Panc1 (cell line): ENCODE data around the gene DDX10. TPM values are rescaled to one million over a fixed set of nuclear protein-coding genes. Genes with fewer than 3 reads are reported as not detected.

Experiments used
- ATAC-seq: fragments of 200-7000 bp; cut with Tn5 transposase; 2 replicates; pipeline ENCODE4 v1.9.1; 2020; ENCODE audit warnings: mild to moderate bottlenecking, moderate library complexity
- BruUV-seq: library from RNA; stranded (reverse); fragments of 400-500 nt; replicated peaks from 2 replicates; lab custom pipeline; 2021; lab: Mats Ljungman, UMichigan
- CTCF ChIA-PET: fragments of 300-600 bp; sonication (Branson Sonifier 250); formaldehyde crosslinking; loops from one replicate; lab custom pipeline; 2022; ENCODE audit warnings: antibody characterized with exemption; lab: Charles Lee
- POLR2A ChIA-PET: fragments of 300-600 bp; sonication (Branson Sonifier 250); formaldehyde crosslinking; loops from one replicate; lab custom pipeline; 2022; ENCODE audit warnings: antibody characterized with exemption; lab: Charles Lee
- DNase-seq: peaks from one replicate; pipeline ENCODE4 v3.0.0-alpha.2; 2010; ENCODE audit warnings: low read depth, low spot score
- H3K27ac ChIP-seq: 2 replicates; pipeline ENCODE4 v1.5.1; 2011; ENCODE audit warnings: mild to moderate bottlenecking, low read length, inconsistent platforms
- H3K27me3 ChIP-seq: fragments of 200-500 bp; sonication (Bioruptor generic); 2 replicates; pipeline ENCODE4 v1.6.0; 2014; ENCODE audit warnings: low read length, inconsistent platforms; ENCODE audit not compliant: control insufficient read depth, insufficient read depth
- H3K36me3 ChIP-seq: fragments of 200-500 bp; sonication (Bioruptor generic); 2 replicates; pipeline ENCODE4 v1.5.1; 2014; ENCODE audit warnings: inconsistent platforms, mild to moderate bottlenecking, low read length, moderate library complexity; ENCODE audit not compliant: control insufficient read depth, insufficient read depth
- H3K4me1 ChIP-seq: 2 replicates; pipeline ENCODE4 v1.5.1; 2011; ENCODE audit warnings: inconsistent platforms, mild to moderate bottlenecking, low read length, moderate library complexity; ENCODE audit not compliant: control insufficient read depth, insufficient read depth
- H3K4me3 ChIP-seq, 2 experiments: 2 replicates each; pipeline ENCODE4 v1.5.1; 2011 to 2012; ENCODE audit warnings: low read depth in 2 of 2, low read length in 2 of 2, mild to moderate bottlenecking in 2 of 2, inconsistent platforms in 1 of 2, moderate library complexity in 1 of 2
- H3K9me3 ChIP-seq: fragments of 200-500 bp; sonication (Bioruptor generic); 2 replicates; pipeline ENCODE4 v1.5.1; 2014; ENCODE audit warnings: low read depth, mild to moderate bottlenecking, inconsistent platforms, low read length, moderate library complexity; ENCODE audit not compliant: control insufficient read depth, insufficient read depth
- POLR2AphosphoS5 ChIP-seq: IDR thresholded peaks from 2 replicates; pipeline ENCODE4 v1.6.1; 2012; ENCODE audit warnings: mild to moderate bottlenecking, low read depth, low read length, moderate library complexity
- SIN3A ChIP-seq: IDR thresholded peaks from 2 replicates; pipeline ENCODE4 v1.6.1; 2012; ENCODE audit warnings: low read depth, mild to moderate bottlenecking, low read length, moderate library complexity, borderline replicate concordance; ENCODE audit not compliant: insufficient read depth
- TCF7L2 ChIP-seq: IDR thresholded peaks from 2 replicates; pipeline ENCODE4 v1.6.1; 2011; ENCODE audit warnings: mild to moderate bottlenecking, low read depth, low read length, inconsistent platforms
- in situ Hi-C: cut with HindIII; loops from 2 replicates; pipeline ENCODE4 v1.10.0; 2016; ENCODE audit warnings: low sequenced_read_pairs, low pct_unique_long_range_greater_than_20kb
- intact Hi-C: fragments of 100-400 bp; cut with micrococcal nuclease; formaldehyde crosslinking; loops from one replicate; pipeline ENCODE4 v1.10.0; 2022; ENCODE audit not compliant: unreplicated experiment
- total RNA-seq: library from RNA; stranded (reverse); gene quantifications from one replicate; pipeline ENCODE4 v1.2.1, GENCODE V29; 2021; ENCODE audit not compliant: unreplicated experiment
- TF ChIP-seq, protein P1 (sequence below): fragments of 450-650 bp; IDR thresholded peaks from 2 replicates; pipeline ENCODE4 v1.5.1; 2017; ENCODE audit warnings: mild to moderate bottlenecking
- TF ChIP-seq, protein P2 (sequence below), 2 experiments: IDR thresholded peaks; 2 replicates each; pipeline ENCODE4 v1.6.1; 2011 to 2012; ENCODE audit warnings: low read depth in 2 of 2, control low read depth in 1 of 2, low read length in 1 of 2, mild to moderate bottlenecking in 1 of 2, moderate library complexity in 1 of 2; ENCODE audit not compliant: insufficient read depth in 1 of 2

DDX10 gene
- total RNA-seq, 1 experiment from 2014 or later: 48.8 TPM

DNA sequence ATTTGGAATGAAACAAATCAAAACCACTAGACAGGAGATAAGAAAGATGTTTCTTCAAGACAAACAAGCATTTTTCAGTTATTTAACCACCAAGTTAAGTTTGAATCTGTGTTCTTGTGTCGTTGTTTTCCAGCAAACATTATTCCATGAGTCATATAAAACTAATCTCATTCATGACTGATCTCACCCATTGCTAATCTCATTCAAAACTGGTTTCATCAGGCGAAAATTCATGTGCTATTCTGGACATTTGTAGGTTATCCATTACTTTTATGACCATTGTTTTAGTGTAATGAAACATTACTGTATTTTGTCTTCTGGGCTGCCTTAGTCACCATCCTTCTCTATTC is 221.8 kb downstream of the DDX10 start:
- Histone ChIP-seq H3K27ac (no peak overlapping the region), H3K27me3 (no peaks in the 10 kb centered on the region), H3K4me1 (peaks cover 6% of the 10 kb centered on the region; the same call in 1 of the 2 replicates), H3K9me3 (no peaks in the 10 kb centered on the region), H3K36me3 (no peaks in the 10 kb centered on the region), H3K4me3 (no peak overlapping the region)
- in situ Hi-C loops: no loop called here
- TF ChIP-seq SIN3A (no peak), TCF7L2 (no peak), POLR2AphosphoS5 (no peak)
- TF ChIP-seq, protein P1, sequence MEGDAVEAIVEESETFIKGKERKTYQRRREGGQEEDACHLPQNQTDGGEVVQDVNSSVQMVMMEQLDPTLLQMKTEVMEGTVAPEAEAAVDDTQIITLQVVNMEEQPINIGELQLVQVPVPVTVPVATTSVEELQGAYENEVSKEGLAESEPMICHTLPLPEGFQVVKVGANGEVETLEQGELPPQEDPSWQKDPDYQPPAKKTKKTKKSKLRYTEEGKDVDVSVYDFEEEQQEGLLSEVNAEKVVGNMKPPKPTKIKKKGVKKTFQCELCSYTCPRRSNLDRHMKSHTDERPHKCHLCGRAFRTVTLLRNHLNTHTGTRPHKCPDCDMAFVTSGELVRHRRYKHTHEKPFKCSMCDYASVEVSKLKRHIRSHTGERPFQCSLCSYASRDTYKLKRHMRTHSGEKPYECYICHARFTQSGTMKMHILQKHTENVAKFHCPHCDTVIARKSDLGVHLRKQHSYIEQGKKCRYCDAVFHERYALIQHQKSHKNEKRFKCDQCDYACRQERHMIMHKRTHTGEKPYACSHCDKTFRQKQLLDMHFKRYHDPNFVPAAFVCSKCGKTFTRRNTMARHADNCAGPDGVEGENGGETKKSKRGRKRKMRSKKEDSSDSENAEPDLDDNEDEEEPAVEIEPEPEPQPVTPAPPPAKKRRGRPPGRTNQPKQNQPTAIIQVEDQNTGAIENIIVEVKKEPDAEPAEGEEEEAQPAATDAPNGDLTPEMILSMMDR: no peak
- TF ChIP-seq, protein P2, sequence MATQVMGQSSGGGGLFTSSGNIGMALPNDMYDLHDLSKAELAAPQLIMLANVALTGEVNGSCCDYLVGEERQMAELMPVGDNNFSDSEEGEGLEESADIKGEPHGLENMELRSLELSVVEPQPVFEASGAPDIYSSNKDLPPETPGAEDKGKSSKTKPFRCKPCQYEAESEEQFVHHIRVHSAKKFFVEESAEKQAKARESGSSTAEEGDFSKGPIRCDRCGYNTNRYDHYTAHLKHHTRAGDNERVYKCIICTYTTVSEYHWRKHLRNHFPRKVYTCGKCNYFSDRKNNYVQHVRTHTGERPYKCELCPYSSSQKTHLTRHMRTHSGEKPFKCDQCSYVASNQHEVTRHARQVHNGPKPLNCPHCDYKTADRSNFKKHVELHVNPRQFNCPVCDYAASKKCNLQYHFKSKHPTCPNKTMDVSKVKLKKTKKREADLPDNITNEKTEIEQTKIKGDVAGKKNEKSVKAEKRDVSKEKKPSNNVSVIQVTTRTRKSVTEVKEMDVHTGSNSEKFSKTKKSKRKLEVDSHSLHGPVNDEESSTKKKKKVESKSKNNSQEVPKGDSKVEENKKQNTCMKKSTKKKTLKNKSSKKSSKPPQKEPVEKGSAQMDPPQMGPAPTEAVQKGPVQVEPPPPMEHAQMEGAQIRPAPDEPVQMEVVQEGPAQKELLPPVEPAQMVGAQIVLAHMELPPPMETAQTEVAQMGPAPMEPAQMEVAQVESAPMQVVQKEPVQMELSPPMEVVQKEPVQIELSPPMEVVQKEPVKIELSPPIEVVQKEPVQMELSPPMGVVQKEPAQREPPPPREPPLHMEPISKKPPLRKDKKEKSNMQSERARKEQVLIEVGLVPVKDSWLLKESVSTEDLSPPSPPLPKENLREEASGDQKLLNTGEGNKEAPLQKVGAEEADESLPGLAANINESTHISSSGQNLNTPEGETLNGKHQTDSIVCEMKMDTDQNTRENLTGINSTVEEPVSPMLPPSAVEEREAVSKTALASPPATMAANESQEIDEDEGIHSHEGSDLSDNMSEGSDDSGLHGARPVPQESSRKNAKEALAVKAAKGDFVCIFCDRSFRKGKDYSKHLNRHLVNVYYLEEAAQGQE (IDR thresholded peaks at IDR 0.05; ENCODE audit: insufficient read depth in 1 of 2, low read depth in 2 of 2, low read length in 1 of 2): no peak
- intact Hi-C loops: no loop called here
- ChIA-PET POLR2A (interaction anchor here (0.6 kb wide), 1 partner anchor 49 kb away, joined by 7 read pairs; no protein-coding TSS in a partner anchor), CTCF (no interaction called here)
- ATAC-seq (no peak), DNase-seq (no peak)
- BruUV-seq: no TSS peak

DNA sequence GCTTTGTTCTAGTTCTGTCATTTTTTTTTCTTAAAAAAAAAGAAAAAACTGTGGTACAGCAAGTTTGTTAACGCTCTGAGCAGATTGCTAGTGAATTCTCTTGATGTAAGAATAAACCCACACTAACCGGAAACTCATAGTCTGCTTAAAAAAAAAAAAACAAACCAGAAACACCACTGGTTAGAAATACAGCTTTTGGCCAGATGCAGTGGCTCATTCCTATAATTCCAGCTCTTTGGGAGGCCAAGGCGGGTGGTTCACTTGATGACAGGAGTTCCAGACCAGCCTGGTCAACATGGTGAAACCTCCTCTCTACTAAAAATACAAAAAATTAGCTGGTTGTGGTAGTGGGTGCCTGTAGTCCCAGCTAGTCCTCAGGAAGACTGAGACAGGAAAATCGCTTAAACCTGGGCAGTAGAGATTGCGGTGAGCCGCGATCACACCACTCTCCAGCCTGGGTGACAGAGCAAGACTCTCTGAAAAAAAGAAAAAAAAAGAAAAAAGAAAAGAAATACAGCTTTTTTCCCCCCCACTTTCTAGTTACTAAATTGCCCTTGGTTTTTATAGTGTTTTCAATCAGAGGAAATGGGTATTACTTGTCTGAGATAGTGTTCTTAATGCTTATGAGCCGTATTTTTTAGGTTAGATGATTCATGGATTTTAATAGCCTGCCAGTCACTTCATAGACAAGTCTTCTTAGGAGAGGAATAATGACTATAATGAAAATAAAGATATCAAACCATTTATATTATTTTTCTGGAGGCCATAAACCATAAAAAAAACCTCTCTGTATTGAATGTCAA is 222.8 kb downstream of the DDX10 start:
- Histone ChIP-seq H3K36me3 (no peaks in the 10 kb centered on the region), H3K27ac (no peak overlapping the region), H3K4me3 (no peak overlapping the region), H3K27me3 (no peaks in the 10 kb centered on the region), H3K4me1 (peaks cover 6% of the 10 kb centered on the region; the same call in 1 of the 2 replicates), H3K9me3 (no peaks in the 10 kb centered on the region)
- BruUV-seq: no TSS peak
- ATAC-seq (no peak), DNase-seq (no peak)
- in situ Hi-C loops (no loop called here), intact Hi-C loops (no loop called here)
- TF ChIP-seq, protein P1: no peak
- TF ChIP-seq POLR2AphosphoS5 (no peak), SIN3A (no peak), TCF7L2 (no peak)
- TF ChIP-seq, protein P2 (IDR thresholded peaks at IDR 0.05; ENCODE audit: insufficient read depth in 1 of 2, low read depth in 2 of 2, low read length in 1 of 2): no peak
- CTCF ChIA-PET: no interaction called here
- POLR2A ChIA-PET: interaction anchor here (0.6 kb wide), 1 partner anchor 665 kb away, joined by 3 read pairs; the partner anchor contains the start of gene NPAT
